Endothelial cell of umbilical vein (primary cell): ENCODE measurements around the gene ARID1B. TPM values are rescaled to one million over a fixed set of nuclear protein-coding genes. Genes with fewer than 3 reads are reported as not detected.

Source experiments
- BruUV-seq: library from RNA; stranded (reverse); fragments of 400-500 nt; replicated peaks from 2 replicates; lab custom pipeline; 2021; lab: Mats Ljungman, UMichigan
- CTCF ChIA-PET: fragments of 300-600, 350-600 bp; sonication (Branson Sonifier 250); formaldehyde crosslinking; loops from one replicate; lab custom pipeline; 2021; ENCODE audit warnings: antibody characterized with exemption, inconsistent platforms; lab: Charles Lee
- POLR2A ChIA-PET: fragments of 300-600, 350-600 bp; sonication (Branson Sonifier 250); formaldehyde crosslinking; loops from one replicate; lab custom pipeline; 2021; ENCODE audit warnings: antibody characterized with exemption, inconsistent platforms; lab: Charles Lee
- DNase-seq: peaks from one replicate; pipeline ENCODE4 v3.0.0-alpha.2; 2011; ENCODE audit warnings: low read depth, low spot score
- FAIRE-seq: peaks from 2 replicates; lab custom pipeline; 2011; peaks lifted over from hg19 to GRCh38; lab: Jason Lieb, UNC
- H2AFZ ChIP-seq: 2 replicates; pipeline ENCODE4 v1.6.0; 2012; ENCODE audit warnings: low read depth, low read length, control low read depth, inconsistent platforms
- H3K27ac ChIP-seq: 2 replicates; pipeline ENCODE4 v1.5.1; 2011; ENCODE audit warnings: low read depth, mild to moderate bottlenecking, control low read depth, low read length, moderate library complexity; ENCODE audit not compliant: insufficient read depth
- H3K27me3 ChIP-seq, 2 experiments: 2 replicates each; pipeline versions ENCODE4 v1.6.0 to v1.6.1; 2011; ENCODE audit warnings: low read length in 2 of 2, mixed read lengths in 1 of 2; ENCODE audit not compliant: control insufficient read depth in 2 of 2, insufficient read depth in 2 of 2
- H3K36me3 ChIP-seq, 2 experiments: 2 replicates in 1 of 2; 3 replicates in 1 of 2; pipeline ENCODE4 v1.5.1; 2011; ENCODE audit warnings: low read length in 2 of 2, mild to moderate bottlenecking in 1 of 2, moderate library complexity in 1 of 2; ENCODE audit not compliant: control insufficient read depth in 2 of 2, insufficient read depth in 2 of 2; ENCODE audit errors: extremely low read depth in 1 of 2
- H3K4me1 ChIP-seq: 3 replicates; pipeline ENCODE4 v1.5.1; 2011; ENCODE audit warnings: mild to moderate bottlenecking, low read length; ENCODE audit not compliant: control insufficient read depth, insufficient read depth; ENCODE audit errors: extremely low read depth
- H3K4me2 ChIP-seq: 2 replicates; pipeline ENCODE4 v1.6.1; 2011; ENCODE audit warnings: low read length, control low read depth, mixed read lengths; ENCODE audit not compliant: insufficient read depth
- H3K4me3 ChIP-seq, 3 experiments: fragments of 200-600 bp in 1 of 3; sonication (generic), shearing (Covaris generic) in 1 of 3; replicated peaks in 1 of 3; 2 replicates each; pipeline ENCODE4 v1.5.1; 2011 to 2016; ENCODE audit warnings: control low read depth in 3 of 3, low read length in 3 of 3, mild to moderate bottlenecking in 2 of 3, inconsistent platforms in 1 of 3, low read depth in 1 of 3, moderate library complexity in 1 of 3; ENCODE audit not compliant: insufficient read depth in 1 of 3
- H3K79me2 ChIP-seq: 2 replicates; pipeline ENCODE4 v1.6.0; 2012; ENCODE audit warnings: low read length, inconsistent platforms; ENCODE audit not compliant: control insufficient read depth, insufficient read depth
- H3K9ac ChIP-seq: replicated peaks from 2 replicates; pipeline ENCODE3; 2011; ENCODE audit warnings: low read length, control low read depth; ENCODE audit not compliant: insufficient read depth; ENCODE audit errors: extremely low read depth
- H3K9me1 ChIP-seq: replicated peaks from 3 replicates; pipeline ENCODE4 v1.6.0; 2011; ENCODE audit warnings: mild to moderate bottlenecking, low read length; ENCODE audit not compliant: control insufficient read depth, insufficient read depth; ENCODE audit errors: extremely low read depth
- H3K9me3 ChIP-seq: replicated peaks from 2 replicates; pipeline ENCODE4 v1.5.1; 2012; ENCODE audit warnings: low read length, inconsistent platforms; ENCODE audit not compliant: control insufficient read depth, insufficient read depth
- H4K20me1 ChIP-seq: replicated peaks from 2 replicates; pipeline ENCODE3; 2011; ENCODE audit warnings: mild to moderate bottlenecking, low read length; ENCODE audit not compliant: control insufficient read depth, insufficient read depth; ENCODE audit errors: extremely low read depth
- JUN ChIP-seq: IDR thresholded peaks from 2 replicates; pipeline ENCODE4 v1.6.1; 2011; ENCODE audit warnings: borderline replicate concordance, low read depth; ENCODE audit not compliant: insufficient read length, insufficient read depth
- MAX ChIP-seq: IDR thresholded peaks from 2 replicates; pipeline ENCODE4 v1.6.1; 2011; ENCODE audit not compliant: insufficient read depth, insufficient read length
- POLR2A ChIP-seq: IDR thresholded peaks from 2 replicates; pipeline ENCODE4 v1.6.1; 2012; ENCODE audit warnings: low read depth, mild to moderate bottlenecking, control low read depth, low read length
- POLR2AphosphoS5 ChIP-seq: IDR thresholded peaks from 2 replicates; pipeline ENCODE4 v1.6.1; 2012; ENCODE audit warnings: low read depth, mild to moderate bottlenecking, control low read depth, low read length, moderate library complexity; ENCODE audit not compliant: insufficient read depth
- dilution Hi-C: fragments of 300-500 bp; cut with MboI; formaldehyde crosslinking; loops from one replicate; pipeline ENCODE4 v1.15.0; 2019; ENCODE audit warnings: low sequenced_read_pairs; ENCODE audit not compliant: extremely low pct_ligation_motif_present
- intact Hi-C: fragments of 100-400 bp; cut with micrococcal nuclease; formaldehyde crosslinking; loops from one replicate; pipeline ENCODE4 v1.10.0; 2022
- polyA plus RNA-seq, 4 experiments: library from polyadenylated mRNA; depleted of rRNA in 3 of 4; stranded (reverse) in 3 of 4; unstranded in 1 of 4; fragments of >200 nt; gene quantifications; 2 replicates each; pipeline versions ENCODE4 v1.2.1 to v1.2.3, GENCODE V29; 2011 to 2012; ENCODE audit warnings: missing spikeins in 1 of 4
- total RNA-seq: library from RNA; stranded (reverse); gene quantifications from 2 replicates; pipeline ENCODE4 v1.2.3, GENCODE V29; 2021
- TF ChIP-seq, protein P1 (sequence below), 2 donors: IDR thresholded peaks; 1 replicate in 1 of 2; 2 replicates in 1 of 2; pipeline ENCODE4 v1.5.1; 2011; ENCODE audit warnings: low read length in 2 of 2, mild to moderate bottlenecking in 2 of 2, moderate library complexity in 2 of 2, control low read depth in 1 of 2, inconsistent platforms in 1 of 2, low read depth in 1 of 2; ENCODE audit not compliant: insufficient read depth in 1 of 2; ENCODE audit errors: extremely low read depth in 1 of 2

Gene ARID1B
- total and polyA plus RNA-seq, 2 donors (not counting 3 experiments of a cell fraction or from before 2014, with no cell fraction given), result 21.8 to 89.5 TPM

- dilution Hi-C loops, result no loop called here
- no peaks in the 10 kb centered on the region for H3K4me1 ChIP-seq
- H3K9ac ChIP-seq, result no peak overlapping the region
- no peaks in the 10 kb centered on the region for H3K9me3 ChIP-seq
- no peak overlapping the region for H3K4me3 ChIP-seq
- H3K27ac ChIP-seq, result no peak overlapping the region
- H2AFZ ChIP-seq, result no peak overlapping the region
- intact Hi-C loops, result no loop called here
- no peaks in the 10 kb centered on the region for H3K9me1 ChIP-seq
- CTCF ChIA-PET, result interaction anchor here (0.9 kb wide), 1 partner anchor 15 kb away, joined by 3 read pairs; no protein-coding TSS in a partner anchor
- no peak for DNase-seq
- BruUV-seq, result no TSS peak
- no peaks in the 10 kb centered on the region for H3K27me3 ChIP-seq
- no peak for TF ChIP-seq JUN
- TF ChIP-seq POLR2AphosphoS5, result no peak
- no peak for TF ChIP-seq POLR2A
- TF ChIP-seq, protein P1, sequence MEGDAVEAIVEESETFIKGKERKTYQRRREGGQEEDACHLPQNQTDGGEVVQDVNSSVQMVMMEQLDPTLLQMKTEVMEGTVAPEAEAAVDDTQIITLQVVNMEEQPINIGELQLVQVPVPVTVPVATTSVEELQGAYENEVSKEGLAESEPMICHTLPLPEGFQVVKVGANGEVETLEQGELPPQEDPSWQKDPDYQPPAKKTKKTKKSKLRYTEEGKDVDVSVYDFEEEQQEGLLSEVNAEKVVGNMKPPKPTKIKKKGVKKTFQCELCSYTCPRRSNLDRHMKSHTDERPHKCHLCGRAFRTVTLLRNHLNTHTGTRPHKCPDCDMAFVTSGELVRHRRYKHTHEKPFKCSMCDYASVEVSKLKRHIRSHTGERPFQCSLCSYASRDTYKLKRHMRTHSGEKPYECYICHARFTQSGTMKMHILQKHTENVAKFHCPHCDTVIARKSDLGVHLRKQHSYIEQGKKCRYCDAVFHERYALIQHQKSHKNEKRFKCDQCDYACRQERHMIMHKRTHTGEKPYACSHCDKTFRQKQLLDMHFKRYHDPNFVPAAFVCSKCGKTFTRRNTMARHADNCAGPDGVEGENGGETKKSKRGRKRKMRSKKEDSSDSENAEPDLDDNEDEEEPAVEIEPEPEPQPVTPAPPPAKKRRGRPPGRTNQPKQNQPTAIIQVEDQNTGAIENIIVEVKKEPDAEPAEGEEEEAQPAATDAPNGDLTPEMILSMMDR (IDR thresholded peaks at IDR 0.05; ENCODE audit: extremely low read depth in 1 of 2, insufficient read depth in 1 of 2, low read depth in 1 of 2, low read length in 2 of 2), result no peak
- no peak for TF ChIP-seq MAX
- H3K36me3 ChIP-seq, result peaks cover 2 to 3% of the 10 kb centered on the region in 2 experiments
- POLR2A ChIA-PET, result no interaction called here
- H3K4me2 ChIP-seq, result no peak overlapping the region
- no peak for FAIRE-seq
- no peaks in the 10 kb centered on the region for H4K20me1 ChIP-seq
- H3K79me2 ChIP-seq, result no peaks in the 10 kb centered on the region
These were observed 397.6 kb downstream of the ARID1B start for GRCh38 chr6:157174731-157175130.
